ENCODE results near the gene C20orf202.

DNA sequence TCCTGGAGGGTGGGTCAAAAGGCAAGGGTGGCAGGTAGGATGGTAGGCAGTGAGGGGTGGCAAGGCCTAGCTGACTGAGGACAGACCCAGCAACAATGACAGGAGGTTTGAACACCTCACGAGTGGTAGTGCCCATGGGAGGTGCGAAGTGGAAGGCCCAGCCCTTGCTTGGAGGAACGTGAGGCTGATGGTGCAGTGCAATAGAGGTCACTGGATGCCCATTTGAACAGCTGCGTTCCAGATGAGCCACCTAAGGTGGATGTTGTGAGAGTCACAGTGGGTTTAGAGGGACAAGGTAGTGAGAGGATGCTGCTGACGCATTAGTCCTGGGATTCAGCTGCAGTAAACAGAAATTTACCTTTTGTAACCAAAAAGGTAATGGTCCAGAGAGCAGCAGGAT lies 34.0 kb upstream of the C20orf202 start:
- TF ChIP-seq, protein P1, sequence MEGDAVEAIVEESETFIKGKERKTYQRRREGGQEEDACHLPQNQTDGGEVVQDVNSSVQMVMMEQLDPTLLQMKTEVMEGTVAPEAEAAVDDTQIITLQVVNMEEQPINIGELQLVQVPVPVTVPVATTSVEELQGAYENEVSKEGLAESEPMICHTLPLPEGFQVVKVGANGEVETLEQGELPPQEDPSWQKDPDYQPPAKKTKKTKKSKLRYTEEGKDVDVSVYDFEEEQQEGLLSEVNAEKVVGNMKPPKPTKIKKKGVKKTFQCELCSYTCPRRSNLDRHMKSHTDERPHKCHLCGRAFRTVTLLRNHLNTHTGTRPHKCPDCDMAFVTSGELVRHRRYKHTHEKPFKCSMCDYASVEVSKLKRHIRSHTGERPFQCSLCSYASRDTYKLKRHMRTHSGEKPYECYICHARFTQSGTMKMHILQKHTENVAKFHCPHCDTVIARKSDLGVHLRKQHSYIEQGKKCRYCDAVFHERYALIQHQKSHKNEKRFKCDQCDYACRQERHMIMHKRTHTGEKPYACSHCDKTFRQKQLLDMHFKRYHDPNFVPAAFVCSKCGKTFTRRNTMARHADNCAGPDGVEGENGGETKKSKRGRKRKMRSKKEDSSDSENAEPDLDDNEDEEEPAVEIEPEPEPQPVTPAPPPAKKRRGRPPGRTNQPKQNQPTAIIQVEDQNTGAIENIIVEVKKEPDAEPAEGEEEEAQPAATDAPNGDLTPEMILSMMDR (IDR thresholded peaks at IDR 0.05; ENCODE audit: low read length), result no peak
- TF ChIP-seq EZH2 (IDR thresholded peaks at IDR 0.05; ENCODE audit: borderline replicate concordance, low read length), result no peak
